KMS-11 (cell line): ENCODE data around the gene CSNK2B.

Experiments
- H2AFZ ChIP-seq: fragments of 200-600 bp; sonication (generic); 2 replicates; pipeline ENCODE4 v1.6.1; 2016; ENCODE audit warnings: antibody characterized with exemption, mixed run types, low read depth
- H3K27ac ChIP-seq: fragments of 200-600 bp; sonication (generic); 2 replicates; pipeline ENCODE4 v1.6.1; 2016; ENCODE audit warnings: mild to moderate bottlenecking, mixed run types
- H3K27me3 ChIP-seq: fragments of 200-600 bp; sonication (generic); 2 replicates; pipeline ENCODE4 v1.6.1; 2017; ENCODE audit warnings: mild to moderate bottlenecking, low read depth, mixed run types, moderate library complexity; ENCODE audit not compliant: insufficient read depth
- H3K36me3 ChIP-seq: fragments of 200-600 bp; sonication (generic); 2 replicates; pipeline ENCODE4 v1.6.1; 2017; ENCODE audit warnings: mild to moderate bottlenecking, mixed run types; ENCODE audit not compliant: insufficient read depth
- H3K4me1 ChIP-seq: fragments of 200-600 bp; sonication (generic); 2 replicates; pipeline ENCODE4 v1.6.1; 2016; ENCODE audit warnings: mild to moderate bottlenecking, low read depth, mixed run types; ENCODE audit not compliant: poor library complexity, severe bottlenecking
- H3K4me2 ChIP-seq: fragments of 200-600 bp; sonication (generic); 2 replicates; pipeline ENCODE4 v1.7.0; 2016; ENCODE audit warnings: mild to moderate bottlenecking, mixed run types
- H3K4me3 ChIP-seq: fragments of 200-600 bp; sonication (generic); IDR thresholded peaks from 2 replicates; pipeline ENCODE4 v1.6.1; 2017; ENCODE audit warnings: low read depth, low read length, mixed read lengths; ENCODE audit not compliant: insufficient read depth
- H3K79me2 ChIP-seq: fragments of 200-600 bp; sonication (generic); 2 replicates; pipeline ENCODE4 v1.6.1; 2016; ENCODE audit warnings: low read depth, mixed run types; ENCODE audit not compliant: insufficient read depth
- H3K9ac ChIP-seq: fragments of 200-600 bp; sonication (generic); 2 replicates; pipeline ENCODE4 v1.6.1; 2016; ENCODE audit warnings: mild to moderate bottlenecking, mixed run types
- H4K20me1 ChIP-seq: fragments of 200-600 bp; sonication (generic); 2 replicates; pipeline ENCODE4 v1.6.1; 2016; ENCODE audit warnings: mild to moderate bottlenecking, mixed run types; ENCODE audit not compliant: insufficient read depth
- CTCF ChIP-seq: fragments of 200-600 bp; sonication (generic); conservative IDR thresholded peaks from 2 replicates; pipeline ENCODE4 v1.6.1; 2017; ENCODE audit warnings: low read depth, mild to moderate bottlenecking, antibody characterized with exemption, low read length, moderate library complexity, mixed read lengths

Gene CSNK2B

GRCh38 chr6:31631209-31631608 lies 34.7 kb upstream of the CSNK2B start:
- Histone ChIP-seq H3K36me3 (peaks cover 12% of the 10 kb centered on the region; the same call in 1 of the 2 replicates), H3K79me2 (no peaks in the 10 kb centered on the region; the same call in 1 of the 2 replicates), H3K4me1 (no peaks in the 10 kb centered on the region), H3K9ac (no peak overlapping the region), H4K20me1 (no peaks in the 10 kb centered on the region), H2AFZ (no peak overlapping the region), H3K4me3 (no peak overlapping the region), H3K27me3 (no peaks in the 10 kb centered on the region), H3K4me2 (no peak overlapping the region), H3K27ac (no peak overlapping the region)
- no peak for TF ChIP-seq CTCF

- H3K27ac ChIP-seq = no peak overlapping the region
- H3K4me2 ChIP-seq = no peak overlapping the region
- peaks cover 11% of the 10 kb centered on the region; the same call in 1 of the 2 replicates for H3K36me3 ChIP-seq
- no peaks in the 10 kb centered on the region for H3K4me1 ChIP-seq
- H3K79me2 ChIP-seq = no peaks in the 10 kb centered on the region; the same call in 1 of the 2 replicates
- no peak overlapping the region for H3K4me3 ChIP-seq
- H2AFZ ChIP-seq = no peak overlapping the region
- no peak overlapping the region for H3K9ac ChIP-seq
- no peaks in the 10 kb centered on the region for H4K20me1 ChIP-seq
- H3K27me3 ChIP-seq = no peaks in the 10 kb centered on the region
- TF ChIP-seq CTCF = no peak
These were observed 34.1 kb upstream of the CSNK2B start for GRCh38 chr6:31631681-31632278.

- no peak overlapping the region for H3K4me2 ChIP-seq
- H3K4me1 ChIP-seq = no peaks in the 10 kb centered on the region
- H2AFZ ChIP-seq = no peak overlapping the region
- no peaks in the 10 kb centered on the region for H4K20me1 ChIP-seq
- H3K79me2 ChIP-seq = no peaks in the 10 kb centered on the region
- no peak overlapping the region for H3K4me3 ChIP-seq
- no peaks in the 10 kb centered on the region for H3K27me3 ChIP-seq
- peaks cover 8% of the 10 kb centered on the region; the same call in 1 of the 2 replicates for H3K36me3 ChIP-seq
- no peak overlapping the region for H3K27ac ChIP-seq
- H3K9ac ChIP-seq = no peak overlapping the region
- no peak for TF ChIP-seq CTCF
These were observed 33.5 kb upstream of the CSNK2B start for GRCh38 chr6:31632279-31632946.

- no peaks in the 10 kb centered on the region for H3K79me2 ChIP-seq
- H4K20me1 ChIP-seq = no peaks in the 10 kb centered on the region
- no peak overlapping the region for H3K4me3 ChIP-seq
- peaks cover 8% of the 10 kb centered on the region; the same call in 1 of the 2 replicates for H3K36me3 ChIP-seq
- no peaks in the 10 kb centered on the region for H3K4me1 ChIP-seq
- H3K4me2 ChIP-seq = no peak overlapping the region
- no peak overlapping the region for H3K9ac ChIP-seq
- no peak for TF ChIP-seq CTCF
- H3K27me3 ChIP-seq = no peaks in the 10 kb centered on the region
- no peak overlapping the region for H2AFZ ChIP-seq
- no peak overlapping the region for H3K27ac ChIP-seq
These were observed 32.4 kb upstream of the CSNK2B start for GRCh38 chr6:31633447-31633846.
